ENCODE data around the gene TRPC4AP. TPM values are rescaled to one million over a fixed set of nuclear protein-coding genes. Genes with fewer than 3 reads are reported as not detected.

TRPC4AP gene
- total and polyA plus RNA-seq, 2 of the 8 experiments (the other 6 are each of a cell fraction or from before 2014, with no cell fraction given): 73.1 to 74.8 TPM

DNA sequence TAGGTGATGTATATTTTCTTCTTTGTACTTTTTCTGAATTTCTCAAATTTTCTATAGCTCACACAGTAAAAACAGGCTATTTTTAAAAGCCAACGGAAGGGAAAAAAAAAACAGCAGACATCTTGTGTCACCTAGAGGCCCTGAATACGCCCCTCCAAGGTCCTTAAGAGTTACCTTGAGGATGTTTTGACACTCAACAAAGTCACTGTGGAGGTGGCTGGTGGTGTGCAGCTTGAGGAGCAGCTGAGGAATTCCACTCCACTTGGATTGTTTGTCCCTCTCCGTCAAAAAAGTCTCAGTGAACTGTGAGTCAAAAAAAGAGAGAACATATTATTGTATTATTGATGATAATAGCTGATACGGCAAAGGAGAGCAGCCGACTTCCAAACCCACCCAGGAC, 14.7 kb downstream of the TRPC4AP start (continued):
- TF ChIP-seq, protein P1, sequence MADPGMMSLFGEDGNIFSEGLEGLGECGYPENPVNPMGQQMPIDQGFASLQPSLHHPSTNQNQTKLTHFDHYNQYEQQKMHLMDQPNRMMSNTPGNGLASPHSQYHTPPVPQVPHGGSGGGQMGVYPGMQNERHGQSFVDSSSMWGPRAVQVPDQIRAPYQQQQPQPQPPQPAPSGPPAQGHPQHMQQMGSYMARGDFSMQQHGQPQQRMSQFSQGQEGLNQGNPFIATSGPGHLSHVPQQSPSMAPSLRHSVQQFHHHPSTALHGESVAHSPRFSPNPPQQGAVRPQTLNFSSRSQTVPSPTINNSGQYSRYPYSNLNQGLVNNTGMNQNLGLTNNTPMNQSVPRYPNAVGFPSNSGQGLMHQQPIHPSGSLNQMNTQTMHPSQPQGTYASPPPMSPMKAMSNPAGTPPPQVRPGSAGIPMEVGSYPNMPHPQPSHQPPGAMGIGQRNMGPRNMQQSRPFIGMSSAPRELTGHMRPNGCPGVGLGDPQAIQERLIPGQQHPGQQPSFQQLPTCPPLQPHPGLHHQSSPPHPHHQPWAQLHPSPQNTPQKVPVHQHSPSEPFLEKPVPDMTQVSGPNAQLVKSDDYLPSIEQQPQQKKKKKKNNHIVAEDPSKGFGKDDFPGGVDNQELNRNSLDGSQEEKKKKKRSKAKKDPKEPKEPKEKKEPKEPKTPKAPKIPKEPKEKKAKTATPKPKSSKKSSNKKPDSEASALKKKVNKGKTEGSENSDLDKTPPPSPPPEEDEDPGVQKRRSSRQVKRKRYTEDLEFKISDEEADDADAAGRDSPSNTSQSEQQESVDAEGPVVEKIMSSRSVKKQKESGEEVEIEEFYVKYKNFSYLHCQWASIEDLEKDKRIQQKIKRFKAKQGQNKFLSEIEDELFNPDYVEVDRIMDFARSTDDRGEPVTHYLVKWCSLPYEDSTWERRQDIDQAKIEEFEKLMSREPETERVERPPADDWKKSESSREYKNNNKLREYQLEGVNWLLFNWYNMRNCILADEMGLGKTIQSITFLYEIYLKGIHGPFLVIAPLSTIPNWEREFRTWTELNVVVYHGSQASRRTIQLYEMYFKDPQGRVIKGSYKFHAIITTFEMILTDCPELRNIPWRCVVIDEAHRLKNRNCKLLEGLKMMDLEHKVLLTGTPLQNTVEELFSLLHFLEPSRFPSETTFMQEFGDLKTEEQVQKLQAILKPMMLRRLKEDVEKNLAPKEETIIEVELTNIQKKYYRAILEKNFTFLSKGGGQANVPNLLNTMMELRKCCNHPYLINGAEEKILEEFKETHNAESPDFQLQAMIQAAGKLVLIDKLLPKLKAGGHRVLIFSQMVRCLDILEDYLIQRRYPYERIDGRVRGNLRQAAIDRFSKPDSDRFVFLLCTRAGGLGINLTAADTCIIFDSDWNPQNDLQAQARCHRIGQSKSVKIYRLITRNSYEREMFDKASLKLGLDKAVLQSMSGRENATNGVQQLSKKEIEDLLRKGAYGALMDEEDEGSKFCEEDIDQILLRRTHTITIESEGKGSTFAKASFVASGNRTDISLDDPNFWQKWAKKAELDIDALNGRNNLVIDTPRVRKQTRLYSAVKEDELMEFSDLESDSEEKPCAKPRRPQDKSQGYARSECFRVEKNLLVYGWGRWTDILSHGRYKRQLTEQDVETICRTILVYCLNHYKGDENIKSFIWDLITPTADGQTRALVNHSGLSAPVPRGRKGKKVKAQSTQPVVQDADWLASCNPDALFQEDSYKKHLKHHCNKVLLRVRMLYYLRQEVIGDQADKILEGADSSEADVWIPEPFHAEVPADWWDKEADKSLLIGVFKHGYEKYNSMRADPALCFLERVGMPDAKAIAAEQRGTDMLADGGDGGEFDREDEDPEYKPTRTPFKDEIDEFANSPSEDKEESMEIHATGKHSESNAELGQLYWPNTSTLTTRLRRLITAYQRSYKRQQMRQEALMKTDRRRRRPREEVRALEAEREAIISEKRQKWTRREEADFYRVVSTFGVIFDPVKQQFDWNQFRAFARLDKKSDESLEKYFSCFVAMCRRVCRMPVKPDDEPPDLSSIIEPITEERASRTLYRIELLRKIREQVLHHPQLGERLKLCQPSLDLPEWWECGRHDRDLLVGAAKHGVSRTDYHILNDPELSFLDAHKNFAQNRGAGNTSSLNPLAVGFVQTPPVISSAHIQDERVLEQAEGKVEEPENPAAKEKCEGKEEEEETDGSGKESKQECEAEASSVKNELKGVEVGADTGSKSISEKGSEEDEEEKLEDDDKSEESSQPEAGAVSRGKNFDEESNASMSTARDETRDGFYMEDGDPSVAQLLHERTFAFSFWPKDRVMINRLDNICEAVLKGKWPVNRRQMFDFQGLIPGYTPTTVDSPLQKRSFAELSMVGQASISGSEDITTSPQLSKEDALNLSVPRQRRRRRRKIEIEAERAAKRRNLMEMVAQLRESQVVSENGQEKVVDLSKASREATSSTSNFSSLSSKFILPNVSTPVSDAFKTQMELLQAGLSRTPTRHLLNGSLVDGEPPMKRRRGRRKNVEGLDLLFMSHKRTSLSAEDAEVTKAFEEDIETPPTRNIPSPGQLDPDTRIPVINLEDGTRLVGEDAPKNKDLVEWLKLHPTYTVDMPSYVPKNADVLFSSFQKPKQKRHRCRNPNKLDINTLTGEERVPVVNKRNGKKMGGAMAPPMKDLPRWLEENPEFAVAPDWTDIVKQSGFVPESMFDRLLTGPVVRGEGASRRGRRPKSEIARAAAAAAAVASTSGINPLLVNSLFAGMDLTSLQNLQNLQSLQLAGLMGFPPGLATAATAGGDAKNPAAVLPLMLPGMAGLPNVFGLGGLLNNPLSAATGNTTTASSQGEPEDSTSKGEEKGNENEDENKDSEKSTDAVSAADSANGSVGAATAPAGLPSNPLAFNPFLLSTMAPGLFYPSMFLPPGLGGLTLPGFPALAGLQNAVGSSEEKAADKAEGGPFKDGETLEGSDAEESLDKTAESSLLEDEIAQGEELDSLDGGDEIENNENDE (IDR thresholded peaks at IDR 0.05; ENCODE audit: insufficient replicate concordance, low read length): no peak
- TF ChIP-seq POLR2AphosphoS5 (IDR thresholded peaks at IDR 0.05; ENCODE audit: low read depth, low read length) (no peak), RNF2 (IDR thresholded peaks at IDR 0.05; ENCODE audit: borderline replicate concordance, low read depth, low read length, missing control alignments, poor library complexity, severe bottlenecking) (no peak), RBBP5 (IDR thresholded peaks at IDR 0.05; ENCODE audit: borderline replicate concordance, low read depth, low read length) (no peak), KDM5A (IDR thresholded peaks at IDR 0.05; ENCODE audit: low read length) (no peak), CREB1 (IDR thresholded peaks at IDR 0.05) (no peak), CTBP2 (IDR thresholded peaks at IDR 0.05; ENCODE audit: borderline replicate concordance, insufficient read depth, insufficient read length, low read length) (no peak), ZNF274 (IDR thresholded peaks at IDR 0.05; ENCODE audit: borderline replicate concordance, extremely low read depth, low read length) (no peak), SP4 (IDR thresholded peaks at IDR 0.05; ENCODE audit: low read length) (no peak)
- TF ChIP-seq, protein P2, sequence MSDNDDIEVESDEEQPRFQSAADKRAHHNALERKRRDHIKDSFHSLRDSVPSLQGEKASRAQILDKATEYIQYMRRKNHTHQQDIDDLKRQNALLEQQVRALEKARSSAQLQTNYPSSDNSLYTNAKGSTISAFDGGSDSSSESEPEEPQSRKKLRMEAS (IDR thresholded peaks at IDR 0.05): no peak
- TF ChIP-seq, protein P3, sequence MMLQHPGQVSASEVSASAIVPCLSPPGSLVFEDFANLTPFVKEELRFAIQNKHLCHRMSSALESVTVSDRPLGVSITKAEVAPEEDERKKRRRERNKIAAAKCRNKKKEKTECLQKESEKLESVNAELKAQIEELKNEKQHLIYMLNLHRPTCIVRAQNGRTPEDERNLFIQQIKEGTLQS (IDR thresholded peaks at IDR 0.05; ENCODE audit: insufficient read depth, low read depth, low read length): no peak

Data from H1 (cell line).